Esophagus muscularis mucosa (tissue), 4 donors: ENCODE results near the gene LIPT2. TPM values are rescaled to one million over a fixed set of nuclear protein-coding genes. Genes with fewer than 3 reads are reported as not detected.
"Not testable (repeated sequence)": the region's sequence is repeated elsewhere in the genome, so short reads cannot be mapped to it uniquely, and the experiment has no call there.

ENCODE experiments used
- DNase-seq: peaks from one replicate; pipeline ENCODE4 v3.0.0-alpha.2; 2017; ENCODE audit errors: extremely low spot score
- H3K27ac ChIP-seq, 4 donors: fragments of 200-600 bp; sonication (generic); replicated peaks in 1 of 4; 1 replicate in 3 of 4; 2 replicates in 1 of 4; pipeline ENCODE4 v1.5.1; 2016 to 2019; ENCODE audit warnings: mild to moderate bottlenecking in 1 of 4
- H3K27me3 ChIP-seq, 4 donors: fragments of 200-600 bp; sonication (generic); one replicate each; pipeline versions ENCODE4 v1.5.1 to v1.6.0; 2016 to 2019
- H3K36me3 ChIP-seq, 4 donors: fragments of 200-600 bp; sonication (generic); one replicate each; pipeline ENCODE4 v1.5.1; 2016 to 2019
- H3K4me1 ChIP-seq, 4 donors: fragments of 200-600 bp; sonication (generic); one replicate each; pipeline ENCODE4 v1.5.1; 2016 to 2019
- H3K4me3 ChIP-seq, 4 donors: fragments of 200-600 bp; sonication (generic); 1 replicate in 2 of 4; 2 replicates in 2 of 4; pipeline ENCODE4 v1.5.1; 2016 to 2019; ENCODE audit warnings: mild to moderate bottlenecking in 4 of 4, moderate library complexity in 1 of 4
- H3K9me3 ChIP-seq, 4 donors: fragments of 200-600 bp; sonication (generic); 1 replicate in 3 of 4; 2 replicates in 1 of 4; pipeline ENCODE4 v1.5.1; 2016 to 2019
- EP300 ChIP-seq: sonication (generic); formaldehyde crosslinking; IDR thresholded peaks from one replicate; pipeline ENCODE4 v1.6.1; 2017; ENCODE audit warnings: antibody characterized with exemption
- POLR2A ChIP-seq: fragments of 450-650 bp; IDR thresholded peaks from one replicate; pipeline ENCODE4 v1.6.1; 2017; ENCODE audit warnings: antibody characterized with exemption, moderate library complexity, mild to moderate bottlenecking, low read depth
- POLR2AphosphoS5 ChIP-seq, 2 donors: sonication (generic); formaldehyde crosslinking; IDR thresholded peaks; one replicate each; pipeline ENCODE4 v1.6.1; 2017; ENCODE audit warnings: antibody characterized with exemption in 2 of 2
- WGBS: methylation state at CpG from one replicate; pipeline ENCODE4 v1.1.5; 2018; 5-methylcytosine and 5-hydroxymethylcytosine counted together
- intact Hi-C: fragments of 100-400 bp; cut with DNase I; formaldehyde crosslinking; loops from one replicate; pipeline ENCODE4 v1.15.1; 2023
- total RNA-seq, 4 donors: library from RNA; depleted of rRNA; stranded (reverse); fragments of >200 nt; gene quantifications; one replicate each; pipeline versions ENCODE4 v1.1.0 to v1.2.1, GENCODE V29; 2016
- TF ChIP-seq, protein P1 (sequence below), 3 experiments: fragments of 200-600 bp in 2 of 3; fragments of 450-650 bp in 1 of 3; sonication (generic) in 2 of 3; IDR thresholded peaks; one replicate each; pipeline ENCODE4 v1.5.1; 2017 to 2019; ENCODE audit warnings: antibody characterized with exemption in 3 of 3, mild to moderate bottlenecking in 2 of 3, moderate library complexity in 1 of 3

The LIPT2 gene
- total RNA-seq, 4 donors from 2014 or later, result 2.2 to 6.7 (median 2.7) TPM

DNA sequence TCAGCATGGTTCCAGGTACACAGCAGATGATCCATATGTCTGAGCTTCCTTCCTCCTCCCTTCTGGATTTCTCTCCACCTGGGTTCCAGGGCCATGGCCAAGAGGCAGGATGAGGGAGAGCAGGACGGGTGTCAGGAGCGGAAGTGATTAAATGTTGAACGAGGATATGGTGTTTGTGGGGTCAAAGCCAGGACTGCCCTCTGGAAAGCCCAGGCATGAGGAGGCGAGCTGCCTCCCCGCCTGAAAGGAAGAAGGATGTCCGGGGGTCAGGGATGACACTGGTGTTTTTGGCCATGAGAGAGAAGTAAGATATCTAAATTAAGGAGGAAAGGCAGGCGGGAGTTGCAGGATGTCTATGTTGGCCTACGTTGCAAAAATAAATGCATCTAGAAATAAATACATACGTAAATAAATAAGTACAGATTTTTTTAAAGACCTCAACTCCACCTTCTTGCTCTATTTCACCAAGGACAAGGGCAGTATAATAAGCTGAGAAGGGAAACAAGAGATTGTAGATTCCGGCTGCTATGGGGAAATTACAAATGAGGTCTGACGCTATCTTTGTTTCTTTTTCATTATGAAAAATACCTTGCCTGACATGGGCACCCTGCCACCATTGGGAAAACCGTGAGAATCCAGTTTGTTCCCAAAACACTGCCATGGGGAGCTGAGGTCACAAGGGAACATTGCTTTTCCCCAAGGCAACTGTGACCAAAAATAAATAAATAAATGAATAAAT lies 27.6 kb upstream of the LIPT2 start:
- DNase-seq, result no peak
- intact Hi-C loops, result no loop called here
- Histone ChIP-seq H3K4me3 (no peak overlapping the region), H3K36me3 (no peaks in the 10 kb centered on the region), H3K4me1 (peaks cover 0 to 2% (median 0%) of the 10 kb centered on the region in 4 donors), H3K9me3 (peaks cover 0 to 14% (median 0%) of the 10 kb centered on the region in 4 donors), H3K27ac (no peak overlapping the region), H3K27me3 (no peaks in the 10 kb centered on the region)
- TF ChIP-seq, protein P1, sequence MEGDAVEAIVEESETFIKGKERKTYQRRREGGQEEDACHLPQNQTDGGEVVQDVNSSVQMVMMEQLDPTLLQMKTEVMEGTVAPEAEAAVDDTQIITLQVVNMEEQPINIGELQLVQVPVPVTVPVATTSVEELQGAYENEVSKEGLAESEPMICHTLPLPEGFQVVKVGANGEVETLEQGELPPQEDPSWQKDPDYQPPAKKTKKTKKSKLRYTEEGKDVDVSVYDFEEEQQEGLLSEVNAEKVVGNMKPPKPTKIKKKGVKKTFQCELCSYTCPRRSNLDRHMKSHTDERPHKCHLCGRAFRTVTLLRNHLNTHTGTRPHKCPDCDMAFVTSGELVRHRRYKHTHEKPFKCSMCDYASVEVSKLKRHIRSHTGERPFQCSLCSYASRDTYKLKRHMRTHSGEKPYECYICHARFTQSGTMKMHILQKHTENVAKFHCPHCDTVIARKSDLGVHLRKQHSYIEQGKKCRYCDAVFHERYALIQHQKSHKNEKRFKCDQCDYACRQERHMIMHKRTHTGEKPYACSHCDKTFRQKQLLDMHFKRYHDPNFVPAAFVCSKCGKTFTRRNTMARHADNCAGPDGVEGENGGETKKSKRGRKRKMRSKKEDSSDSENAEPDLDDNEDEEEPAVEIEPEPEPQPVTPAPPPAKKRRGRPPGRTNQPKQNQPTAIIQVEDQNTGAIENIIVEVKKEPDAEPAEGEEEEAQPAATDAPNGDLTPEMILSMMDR (IDR thresholded peaks at IDR 0.05), result no peak
- TF ChIP-seq EP300 (no peak), POLR2A (no peak), POLR2AphosphoS5 (IDR thresholded peaks at IDR 0.05) (no peak)
- WGBS, result 67% methylated on average over 12 of the region's 12 CpGs

- WGBS, result 47% methylated on average over 1 of the region's 1 CpG
- intact Hi-C loops, result no loop called here
- Histone ChIP-seq H3K27me3 (no peaks in the 10 kb centered on the region), H3K36me3 (no peaks in the 10 kb centered on the region), H3K4me3 (no peak overlapping the region), H3K27ac (no peak overlapping the region), H3K9me3 (peaks cover 0 to 18% (median 0%) of the 10 kb centered on the region in 4 donors), H3K4me1 (peaks cover 0 to 2% (median 0%) of the 10 kb centered on the region in 4 donors)
- TF ChIP-seq POLR2A, result no peak
- TF ChIP-seq, protein P1 (IDR thresholded peaks at IDR 0.05), result no peak
- no peak for DNase-seq
These were observed 26.8 kb upstream of the LIPT2 start for GRCh38 chr11:74520316-74520715.

DNA sequence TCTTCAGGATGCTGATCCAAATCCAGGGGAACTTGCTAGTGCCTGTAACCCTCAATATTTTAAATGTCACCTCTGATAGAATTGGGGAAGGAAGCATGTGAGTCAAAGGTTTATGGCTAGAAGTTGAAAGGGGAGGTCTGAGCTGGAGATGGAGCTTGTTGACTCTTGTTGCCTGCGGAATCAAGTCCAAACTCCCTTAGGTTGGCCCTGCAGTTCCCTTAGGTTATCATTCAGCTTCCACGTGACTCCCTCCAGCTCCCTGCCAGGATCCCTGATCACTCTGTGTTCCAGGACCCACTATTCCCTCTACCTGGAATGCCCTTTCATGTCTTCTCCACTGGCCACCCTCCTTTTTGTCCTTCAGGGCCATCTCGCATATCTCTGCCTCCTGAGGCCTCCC lies 26.2 kb upstream of the LIPT2 start:
- peaks cover 0 to 18% (median 0%) of the 10 kb centered on the region in 4 donors for H3K9me3 ChIP-seq

DNA sequence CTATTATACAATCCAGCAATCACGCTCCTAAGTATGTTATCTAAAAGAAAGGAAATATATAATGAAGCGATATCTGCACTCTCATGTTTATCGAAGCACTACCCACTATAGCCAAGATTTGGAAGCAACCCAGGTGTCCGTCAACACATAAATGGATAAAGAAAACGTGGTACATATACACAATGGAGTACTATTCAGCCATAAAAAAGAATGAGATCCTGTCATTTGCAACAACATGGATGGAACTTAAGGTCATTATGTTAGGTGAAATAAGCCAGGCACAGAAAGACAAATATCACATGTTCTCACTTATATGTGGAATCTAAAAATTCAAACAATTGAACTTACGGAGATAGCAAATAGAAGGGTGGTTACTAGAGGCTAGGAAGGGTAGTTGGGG lies 24.1 kb upstream of the LIPT2 start:
- H3K27ac ChIP-seq, H3K36me3 ChIP-seq, H3K4me1 ChIP-seq, H3K4me3 ChIP-seq, DNase-seq, intact Hi-C loops, H3K27me3 ChIP-seq: not testable (repeated sequence)
- 92% methylated on average over 6 of the region's 6 CpGs for WGBS
- H3K9me3 ChIP-seq, result peaks cover 0 to 18% (median 0%) of the 10 kb centered on the region in 4 donors

More for the DNA sequence above, 26.2 kb upstream of the LIPT2 start:
- no peak overlapping the region for H3K4me3 ChIP-seq
- no peak for DNase-seq
- 81% methylated on average over 3 of the region's 3 CpGs for WGBS
- no peaks in the 10 kb centered on the region for H3K36me3 ChIP-seq
- H3K27ac ChIP-seq, result no peak overlapping the region
- H3K27me3 ChIP-seq, result no peaks in the 10 kb centered on the region
- no peak for TF ChIP-seq EP300
- TF ChIP-seq, protein P1 (IDR thresholded peaks at IDR 0.05), result no peak
- no peak for TF ChIP-seq POLR2A
- no peak for TF ChIP-seq POLR2AphosphoS5 (IDR thresholded peaks at IDR 0.05)
- H3K4me1 ChIP-seq, result peaks cover 0 to 2% (median 0%) of the 10 kb centered on the region in 4 donors
- intact Hi-C loops, result no loop called here

DNA sequence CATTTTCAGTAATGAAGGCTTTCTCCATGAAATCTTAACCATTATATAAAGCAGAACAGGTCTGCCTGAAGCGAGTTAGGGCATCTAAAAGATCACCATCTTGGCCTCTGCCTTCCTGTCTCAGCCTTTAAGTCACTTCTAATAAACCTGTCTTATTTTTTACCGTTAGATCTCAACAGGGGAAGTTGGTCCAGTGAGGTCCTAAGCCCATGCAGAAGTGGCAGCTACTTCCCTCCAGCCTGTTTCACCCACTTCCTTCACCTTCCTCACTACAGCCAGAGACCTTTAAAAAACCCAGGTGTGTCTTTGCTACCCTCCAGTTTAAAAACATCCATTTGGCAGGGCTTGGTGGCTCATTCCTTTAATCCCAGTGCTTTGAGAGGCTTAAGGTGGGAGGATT lies 14.1 kb upstream of the LIPT2 start:
- H3K36me3 ChIP-seq, result no peaks in the 10 kb centered on the region
- intact Hi-C loops, result no loop called here
- H3K4me1 ChIP-seq, result no peaks in the 10 kb centered on the region
- TF ChIP-seq, protein P1 (IDR thresholded peaks at IDR 0.05), result no peak
- TF ChIP-seq EP300 (no peak), POLR2A (no peak), POLR2AphosphoS5 (IDR thresholded peaks at IDR 0.05) (no peak)
- peaks cover 0 to 1% (median 0%) of the 10 kb centered on the region in 4 donors for H3K9me3 ChIP-seq
- DNase-seq, result no peak
- no peak overlapping the region for H3K27ac ChIP-seq
- no peak overlapping the region for H3K4me3 ChIP-seq
- H3K27me3 ChIP-seq, result no peaks in the 10 kb centered on the region
- WGBS, result 82% methylated on average over 2 of the region's 2 CpGs
